CD4-positive, alpha-beta T cell treated with Interleukin-1 beta for 1 hour (primary cell): Measurements from ENCODE around the gene RBX1.
"Not testable (repeated sequence)": the region's sequence is repeated elsewhere in the genome, so short reads cannot be mapped to it uniquely, and the experiment has no call there.

Experiments used
- DNase-seq, 2 donors: peaks; one replicate each; pipeline ENCODE4 v3.0.0-alpha.2; 2020 to 2022

RBX1 gene

GRCh38 chr22:40973144-40973543 lies 22.0 kb downstream of the RBX1 start:
- DNase-seq = no peak

GRCh38 chr22:40975366-40975765 lies 24.2 kb downstream of the RBX1 start:
- DNase-seq = no peak

- no peak for DNase-seq
Measured at GRCh38 chr22:40976866-40977700, 25.9 kb downstream of the RBX1 start.

- no peak for DNase-seq
Measured at GRCh38 chr22:40979198-40979597, 28.0 kb downstream of the RBX1 start.

GRCh38 chr22:40979871-40980270 lies 28.7 kb downstream of the RBX1 start:
- no peak for DNase-seq

- DNase-seq = peak in 1 of 2 donors; percentile 25
Measured at GRCh38 chr22:40982482-40983385, 31.6 kb downstream of the RBX1 start.

GRCh38 chr22:40991298-40991697 lies 40.1 kb downstream of the RBX1 start:
- no peak for DNase-seq

- no peak for DNase-seq
Measured at GRCh38 chr22:40995821-40996220, 44.6 kb downstream of the RBX1 start.

- DNase-seq = no peak
Measured at GRCh38 chr22:40997520-40997919, 46.3 kb downstream of the RBX1 start.

- no peak for DNase-seq
Measured at GRCh38 chr22:41000040-41000565, 48.9 kb downstream of the RBX1 start.

- no peak for DNase-seq
Measured at GRCh38 chr22:41000941-41001721, 50.0 kb downstream of the RBX1 start.

GRCh38 chr22:41001722-41002122 lies 50.5 kb downstream of the RBX1 start:
- no peak for DNase-seq

GRCh38 chr22:41002386-41002785 lies 51.2 kb downstream of the RBX1 start:
- not testable (repeated sequence) for DNase-seq

GRCh38 chr22:41003066-41003465 lies 51.9 kb downstream of the RBX1 start:
- no peak for DNase-seq

GRCh38 chr22:41003976-41004375 lies 52.8 kb downstream of the RBX1 start:
- DNase-seq = no peak

- peak in 1 of 2 donors; percentile 1 for DNase-seq
Measured at GRCh38 chr22:41009222-41009948, 58.2 kb downstream of the RBX1 start.

- DNase-seq = no peak
Measured at GRCh38 chr22:41015003-41015402, 63.8 kb downstream of the RBX1 start.

- DNase-seq = no peak
Measured at GRCh38 chr22:41021061-41021612, 70.0 kb downstream of the RBX1 start.

GRCh38 chr22:41021613-41022454 lies 70.7 kb downstream of the RBX1 start:
- DNase-seq = peak; percentile 46 to 63

GRCh38 chr22:41022470-41023298 lies 71.5 kb downstream of the RBX1 start:
- DNase-seq = peak; percentile 82 to 85
